ENCODE data around the gene HKDC1. TPM values are rescaled to one million over a fixed set of nuclear protein-coding genes. Genes with fewer than 3 reads are reported as not detected.

The HKDC1 gene
- total and polyA plus RNA-seq, 8 donors = 3.7 to 11.1 (median 7.3) TPM

DNA sequence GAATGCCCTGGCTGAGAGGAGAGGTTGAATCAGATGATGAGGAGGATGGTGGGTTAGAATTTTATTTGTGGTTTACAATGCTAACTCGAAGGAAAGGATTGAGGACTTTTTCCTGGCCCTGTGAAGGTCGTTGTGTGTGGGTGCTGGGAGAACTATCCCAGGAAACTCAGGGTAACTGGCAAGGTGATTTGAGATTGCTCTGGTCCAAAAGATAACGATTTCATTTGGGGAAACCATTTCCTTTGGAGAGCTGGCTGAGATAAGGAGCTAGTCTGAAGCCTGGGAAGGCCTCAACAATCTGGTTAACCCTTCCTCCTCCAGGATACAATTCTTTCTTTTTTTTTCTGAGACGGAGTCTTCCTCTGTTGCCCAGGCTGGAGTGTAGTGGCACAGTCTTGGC, 91.2 kb downstream of the HKDC1 start:
- ATAC-seq (no peak), DNase-seq (no peak), FAIRE-seq (no peak)
- TF ChIP-seq, protein P1, sequence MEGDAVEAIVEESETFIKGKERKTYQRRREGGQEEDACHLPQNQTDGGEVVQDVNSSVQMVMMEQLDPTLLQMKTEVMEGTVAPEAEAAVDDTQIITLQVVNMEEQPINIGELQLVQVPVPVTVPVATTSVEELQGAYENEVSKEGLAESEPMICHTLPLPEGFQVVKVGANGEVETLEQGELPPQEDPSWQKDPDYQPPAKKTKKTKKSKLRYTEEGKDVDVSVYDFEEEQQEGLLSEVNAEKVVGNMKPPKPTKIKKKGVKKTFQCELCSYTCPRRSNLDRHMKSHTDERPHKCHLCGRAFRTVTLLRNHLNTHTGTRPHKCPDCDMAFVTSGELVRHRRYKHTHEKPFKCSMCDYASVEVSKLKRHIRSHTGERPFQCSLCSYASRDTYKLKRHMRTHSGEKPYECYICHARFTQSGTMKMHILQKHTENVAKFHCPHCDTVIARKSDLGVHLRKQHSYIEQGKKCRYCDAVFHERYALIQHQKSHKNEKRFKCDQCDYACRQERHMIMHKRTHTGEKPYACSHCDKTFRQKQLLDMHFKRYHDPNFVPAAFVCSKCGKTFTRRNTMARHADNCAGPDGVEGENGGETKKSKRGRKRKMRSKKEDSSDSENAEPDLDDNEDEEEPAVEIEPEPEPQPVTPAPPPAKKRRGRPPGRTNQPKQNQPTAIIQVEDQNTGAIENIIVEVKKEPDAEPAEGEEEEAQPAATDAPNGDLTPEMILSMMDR (IDR thresholded peaks at IDR 0.05) = no peak
- Histone ChIP-seq H3K27ac (no peak overlapping the region), H3K4me3 (no peak overlapping the region), H3K36me3 (no peaks in the 10 kb centered on the region), H3K27me3 (no peaks in the 10 kb centered on the region), H3K9me3 (no peaks in the 10 kb centered on the region), H3K4me1 (peaks cover 0 to 3% (median 0%) of the 10 kb centered on the region in 3 donors)
- intact Hi-C loops (cut with DNase I) = no loop called here
- WGBS, 2 donors = 32 to 34% methylated on average over 4 of the region's 4 CpGs

DNA sequence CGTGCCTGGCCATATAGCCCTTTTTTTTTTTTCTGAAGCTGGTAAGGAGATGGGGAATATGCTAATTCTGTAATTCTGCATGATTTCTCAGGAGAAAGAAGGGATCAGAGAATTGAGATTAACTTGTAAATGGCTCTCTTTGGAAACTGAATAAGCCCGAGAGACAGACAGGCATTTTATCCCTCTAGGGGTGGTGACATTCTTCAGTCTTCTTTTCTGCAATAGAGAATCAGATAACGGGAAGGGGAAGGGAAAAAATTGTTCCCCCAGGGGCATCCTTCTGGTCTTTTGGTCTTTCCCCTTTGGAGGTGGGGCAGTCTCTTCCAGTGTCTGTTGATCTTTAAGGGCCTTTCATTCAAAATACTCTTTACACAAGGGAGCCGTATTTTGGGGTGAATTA, 92.4 kb downstream of the HKDC1 start:
- ATAC-seq = no peak
- FAIRE-seq = no peak

DNA sequence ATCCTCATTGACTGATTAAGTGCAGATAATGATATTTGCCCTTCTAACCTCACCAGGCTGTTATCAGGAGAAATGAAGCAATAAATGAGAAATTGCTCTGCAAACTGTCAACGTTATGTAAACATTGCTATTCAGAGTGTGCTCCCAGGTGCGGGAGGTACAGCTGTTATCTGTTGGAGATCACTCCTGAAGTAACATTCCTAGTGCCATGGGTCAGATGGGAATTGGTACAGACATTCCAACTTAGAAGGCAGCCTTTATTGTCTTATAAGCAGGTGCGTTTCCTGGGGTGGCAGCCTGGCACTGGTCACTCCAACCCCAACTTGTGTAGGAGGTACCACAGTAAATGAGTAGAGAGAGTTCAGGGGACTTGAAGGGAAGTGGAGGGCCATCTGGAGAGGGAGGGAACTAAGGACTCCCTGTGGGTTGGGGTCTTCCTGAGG, 95.0 kb downstream of the HKDC1 start:
- no peaks in the 10 kb centered on the region for H3K27me3 ChIP-seq
- no peak for FAIRE-seq
- H3K4me1 ChIP-seq = peaks cover 4 to 11% (median 9%) of the 10 kb centered on the region in 3 donors
- H3K27ac ChIP-seq = no peak overlapping the region
- no peak overlapping the region for H3K4me3 ChIP-seq
- no peak for ATAC-seq
- no peaks in the 10 kb centered on the region for H3K36me3 ChIP-seq
- intact Hi-C loops (cut with DNase I) = no loop called here
- 31 to 39% methylated on average over 3 of the region's 3 CpGs for WGBS, 2 donors
- TF ChIP-seq, protein P1 (IDR thresholded peaks at IDR 0.05) = no peak
- DNase-seq = no peak
- no peaks in the 10 kb centered on the region for H3K9me3 ChIP-seq

More for the DNA sequence above, 92.4 kb downstream of the HKDC1 start:
- Histone ChIP-seq H3K9me3 (no peaks in the 10 kb centered on the region), H3K27me3 (no peaks in the 10 kb centered on the region), H3K4me3 (no peak overlapping the region), H3K4me1 (peaks cover 0 to 3% (median 0%) of the 10 kb centered on the region in 3 donors), H3K36me3 (no peaks in the 10 kb centered on the region), H3K27ac (no peak overlapping the region)
- TF ChIP-seq, protein P1 (IDR thresholded peaks at IDR 0.05) = no peak
- DNase-seq = no peak
- intact Hi-C loops (cut with DNase I) = no loop called here
- whole genome bisulfite sequencing, 2 donors = 90% methylated on average over 4 of the region's 4 CpGs

DNA sequence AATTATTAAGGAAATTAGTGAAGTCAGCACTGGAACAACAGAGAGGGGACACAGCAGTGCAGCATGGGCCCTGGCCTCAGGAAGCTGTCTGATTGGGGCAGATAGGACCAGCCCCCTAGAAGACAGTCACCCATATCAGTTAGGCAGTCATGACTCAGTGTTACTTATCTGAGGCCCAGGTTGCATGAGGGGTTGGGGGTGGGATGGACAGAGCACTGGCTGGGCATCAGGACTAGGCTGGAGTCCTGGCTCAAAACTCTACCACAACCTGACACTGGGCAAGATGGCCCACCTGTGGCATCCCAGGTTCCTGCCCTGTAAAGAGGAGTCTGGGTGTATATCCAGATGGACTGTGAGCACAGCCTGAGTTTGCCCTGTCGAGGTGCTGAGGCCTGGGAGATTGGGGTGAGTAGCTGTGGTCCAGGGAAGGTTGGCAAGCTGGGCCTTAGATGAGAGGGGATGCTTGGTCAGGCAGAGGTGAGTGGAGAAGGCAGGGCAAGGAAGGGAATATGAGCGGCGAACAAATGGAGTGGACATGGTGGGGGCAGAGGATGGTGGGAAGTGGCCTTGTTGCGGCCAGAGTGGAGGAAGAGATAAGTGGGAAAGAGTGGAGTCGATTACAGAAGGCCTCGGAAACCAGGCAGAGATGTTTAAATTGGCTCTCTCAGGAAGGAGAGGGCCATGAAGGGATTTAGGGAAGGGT, 95.6 kb downstream of the HKDC1 start:
- Histone ChIP-seq H3K27me3 (no peaks in the 10 kb centered on the region), H3K4me3 (no peak overlapping the region), H3K4me1 (peaks cover 4 to 13% (median 9%) of the 10 kb centered on the region in 3 donors), H3K27ac (no peak overlapping the region), H3K36me3 (no peaks in the 10 kb centered on the region), H3K9me3 (no peaks in the 10 kb centered on the region)
- no peak for FAIRE-seq
- DNase-seq = no peak
- intact Hi-C loops (cut with DNase I) = no loop called here
- ATAC-seq = no peak
- TF ChIP-seq, protein P1 (IDR thresholded peaks at IDR 0.05) = no peak
- WGBS, 2 donors = 93% methylated on average over 6 of the region's 6 CpGs
